GM21786 (cell line): Measurements from ENCODE around the gene SMU1.

Source experiments
- ATAC-seq: cut with Tn5 transposase; IDR thresholded peaks from one replicate; pipeline ENCODE4 v1.9.1; 2021; ENCODE audit not compliant: unreplicated experiment

The SMU1 gene

DNA sequence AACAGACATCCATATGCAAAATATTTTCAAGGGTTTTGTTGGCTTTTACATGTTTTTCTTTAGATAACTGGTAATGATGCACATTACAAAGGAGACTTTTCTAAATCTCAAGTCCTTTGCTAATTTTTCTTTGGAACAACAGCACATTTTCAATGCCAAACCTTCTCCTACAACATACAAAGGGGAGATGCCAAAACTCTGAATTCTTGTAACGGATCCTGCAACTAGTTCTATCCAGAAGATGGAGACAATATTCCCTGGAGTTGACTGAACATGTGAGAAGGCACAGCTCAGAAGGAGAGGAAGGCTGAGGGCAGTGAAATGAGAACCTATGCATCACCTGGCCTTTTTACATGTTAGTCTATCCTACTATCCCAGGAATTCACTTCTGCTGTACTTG is 30.4 kb downstream of the SMU1 start:
- ATAC-seq, result no peak

DNA sequence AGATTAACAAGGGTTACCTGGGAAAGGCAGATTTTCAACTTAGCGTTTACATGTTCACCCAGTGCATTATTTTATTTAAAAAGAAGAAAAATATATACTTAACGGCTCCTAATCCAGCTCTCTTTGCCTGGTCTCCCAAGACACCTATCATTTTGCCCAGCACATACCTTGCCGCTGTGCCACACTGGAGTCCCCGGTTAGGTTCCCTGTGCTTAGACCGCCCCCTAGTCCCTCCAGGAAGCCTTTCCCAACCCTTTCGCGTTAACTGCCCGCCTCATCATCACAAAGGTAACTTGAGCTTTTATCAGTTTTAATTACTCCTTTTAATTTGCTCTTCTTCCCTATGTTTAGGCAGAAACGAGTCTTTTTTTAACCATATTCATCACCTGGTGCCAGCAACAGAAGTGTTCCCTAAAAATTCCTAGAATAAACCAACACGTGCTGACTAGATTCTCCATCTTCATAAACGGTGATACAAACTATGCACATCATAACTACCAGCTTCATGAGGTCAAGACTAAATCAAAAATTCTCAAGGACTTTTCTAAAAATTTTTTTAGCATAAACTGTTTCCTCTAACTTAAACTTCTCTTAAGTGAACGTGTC is 31.7 kb downstream of the SMU1 start:
- ATAC-seq, result no peak

DNA sequence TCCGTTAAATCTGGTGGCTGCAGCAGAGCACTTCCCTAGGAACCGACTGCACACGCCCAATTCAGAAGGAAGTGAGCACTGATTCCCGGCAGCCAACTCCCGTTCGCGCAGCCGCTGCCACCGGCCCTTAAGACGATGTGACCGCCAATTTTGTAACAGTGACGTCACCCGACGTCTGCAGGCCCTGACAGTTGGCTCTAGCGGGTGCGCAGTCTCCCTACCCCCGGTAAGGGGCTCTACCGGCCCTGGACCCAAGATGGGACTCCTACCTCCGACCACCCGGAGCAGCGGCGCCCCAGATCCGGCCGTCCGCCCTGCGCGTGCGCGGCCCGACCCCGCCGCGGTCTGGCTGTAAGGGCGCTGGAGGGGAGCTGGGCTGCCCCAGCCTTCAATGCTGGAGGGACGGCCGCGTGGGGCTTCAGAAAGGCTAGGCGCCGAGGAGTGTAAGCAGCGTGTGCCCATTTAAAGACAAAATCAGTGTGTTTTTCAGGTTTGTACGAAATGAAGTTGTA is 32.3 kb downstream of the SMU1 start:
- peak; percentile 78 for ATAC-seq

DNA sequence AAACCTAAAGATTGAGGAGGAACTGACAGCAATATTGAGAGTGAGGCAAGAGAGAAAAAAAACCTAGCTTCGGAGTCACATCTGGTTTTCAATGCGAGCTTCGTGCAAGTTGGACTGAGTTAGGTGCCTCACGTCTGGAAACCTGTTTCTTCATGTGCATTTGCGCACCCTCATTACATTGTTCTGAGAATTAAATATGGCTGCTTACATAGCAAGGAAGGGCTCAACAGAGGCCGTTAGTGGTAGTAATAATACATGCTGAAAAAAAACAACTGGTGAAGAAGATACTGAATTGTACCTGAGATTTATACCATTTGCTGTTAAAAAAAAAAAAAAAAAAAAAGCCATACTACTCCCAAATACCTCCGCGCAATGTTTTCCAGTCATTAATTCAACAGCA is 32.8 kb downstream of the SMU1 start:
- ATAC-seq, result no peak

DNA sequence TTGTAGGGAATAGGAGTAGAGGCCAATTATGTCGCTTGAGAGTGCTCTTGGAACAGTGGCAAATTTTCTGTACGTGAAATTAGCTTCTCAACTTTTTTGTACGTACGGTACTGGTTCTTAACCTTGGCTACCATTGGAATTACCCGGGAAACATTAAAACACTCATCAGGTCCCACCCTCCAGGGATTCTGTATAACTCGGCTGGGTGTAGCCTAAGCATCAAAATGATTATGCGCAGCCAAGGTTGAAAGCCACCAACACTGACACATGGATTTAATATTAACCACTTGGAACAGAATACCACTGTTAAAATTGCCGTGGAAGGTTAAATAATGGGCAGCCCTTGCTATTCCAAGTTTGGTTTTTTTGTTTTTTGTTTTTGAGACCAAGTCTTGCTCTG is 34.0 kb downstream of the SMU1 start:
- ATAC-seq, result no peak

DNA sequence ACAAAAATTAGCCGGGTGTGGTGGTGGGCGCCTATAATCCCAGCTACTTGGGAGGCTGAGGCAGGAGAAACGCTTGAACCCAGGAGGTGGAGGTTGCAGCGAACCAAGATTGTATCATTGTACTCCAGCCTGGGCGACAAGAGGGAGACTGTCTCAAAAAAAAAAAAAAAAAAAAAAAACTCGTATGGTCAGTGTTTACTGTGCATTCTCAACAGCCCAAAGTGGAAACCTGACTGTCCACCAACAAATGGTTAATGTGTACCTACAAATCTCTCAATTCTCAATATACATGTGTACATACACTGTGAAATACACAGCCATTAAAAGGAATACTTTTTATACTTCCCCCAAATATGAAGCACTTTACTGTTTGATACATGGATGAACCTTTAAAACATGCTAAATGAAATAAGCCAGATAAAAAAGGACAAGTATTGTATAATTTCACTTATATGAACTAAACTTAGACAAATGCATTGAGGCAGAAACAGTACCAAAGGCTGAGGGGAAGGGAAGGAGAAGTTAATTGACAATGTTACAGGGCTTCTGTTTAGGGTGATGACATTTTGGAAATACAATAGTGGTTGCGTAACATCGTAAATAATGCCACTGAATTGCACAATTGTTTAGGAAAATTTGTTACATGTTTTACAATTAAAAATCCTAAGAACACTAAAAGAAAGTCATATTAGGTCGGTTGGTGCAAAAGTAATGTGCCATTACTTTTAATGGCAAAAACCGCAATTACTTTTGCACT is 34.9 kb downstream of the SMU1 start:
- no peak for ATAC-seq

DNA sequence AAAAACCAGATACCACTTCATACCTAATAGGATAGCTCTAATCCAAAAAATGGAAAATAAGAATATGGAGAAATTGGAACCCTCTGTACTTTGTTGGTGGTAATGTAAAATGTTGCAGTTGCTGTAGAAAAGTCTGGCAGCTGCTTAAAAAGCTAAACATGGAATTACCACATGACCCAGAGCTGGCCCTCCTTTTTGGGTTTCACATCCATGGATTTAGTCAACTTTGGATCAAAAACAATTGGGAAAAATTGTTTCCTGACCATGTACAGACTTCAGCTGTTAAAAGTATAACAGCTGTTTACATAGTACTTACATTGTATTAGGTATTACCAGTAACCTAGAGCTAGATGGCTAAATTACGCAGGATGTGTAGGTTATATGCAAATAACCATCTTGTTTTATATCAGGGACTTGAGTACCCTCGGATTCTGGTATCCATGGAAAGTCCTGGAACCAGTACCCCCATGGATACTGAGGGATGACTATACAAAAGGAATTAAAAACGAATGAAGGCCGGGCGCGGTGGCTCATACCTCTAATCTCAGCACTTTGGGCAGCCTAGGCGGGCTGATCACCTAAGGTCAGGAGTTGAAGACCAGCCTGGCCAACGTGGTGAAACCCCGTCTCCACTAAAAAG is 35.6 kb downstream of the SMU1 start:
- no peak for ATAC-seq

DNA sequence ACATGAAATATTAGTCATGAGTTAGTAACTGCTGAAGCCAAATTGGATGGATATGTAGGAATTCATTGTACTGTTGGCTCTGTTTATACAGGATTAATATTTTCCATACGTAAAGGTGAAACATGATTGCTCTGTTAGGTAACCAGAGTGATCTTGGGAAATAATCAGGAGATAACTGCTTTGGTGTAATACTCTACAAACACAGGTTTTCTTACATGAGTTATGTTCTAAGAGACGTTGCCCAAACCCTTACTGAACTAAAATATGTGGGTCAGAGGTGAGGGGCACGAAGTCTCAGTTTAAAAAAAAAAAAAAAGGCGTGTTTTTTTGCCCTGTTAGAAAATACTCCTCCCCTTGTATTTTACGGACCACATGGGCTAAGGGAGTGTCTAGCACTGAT is 43.6 kb downstream of the SMU1 start:
- ATAC-seq, result no peak

DNA sequence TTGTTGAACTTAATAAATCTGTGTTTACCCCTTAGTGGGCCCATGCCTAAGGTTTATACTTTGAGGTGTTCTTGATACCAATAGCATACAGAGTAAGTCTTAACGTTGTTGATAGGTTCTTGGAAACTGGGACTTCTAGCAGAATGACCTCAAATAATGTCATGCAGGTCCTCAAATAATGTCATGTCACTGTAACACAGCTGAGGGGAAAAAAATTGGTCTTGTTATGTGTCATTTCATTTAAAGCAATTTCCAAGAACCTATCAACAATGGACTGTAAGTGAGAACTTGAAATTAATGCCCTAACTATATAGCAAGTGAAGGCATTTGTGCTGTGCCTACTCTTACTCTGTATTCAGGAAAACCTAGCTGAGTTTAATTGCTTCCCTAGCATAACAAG is 44.2 kb downstream of the SMU1 start:
- ATAC-seq, result no peak

DNA sequence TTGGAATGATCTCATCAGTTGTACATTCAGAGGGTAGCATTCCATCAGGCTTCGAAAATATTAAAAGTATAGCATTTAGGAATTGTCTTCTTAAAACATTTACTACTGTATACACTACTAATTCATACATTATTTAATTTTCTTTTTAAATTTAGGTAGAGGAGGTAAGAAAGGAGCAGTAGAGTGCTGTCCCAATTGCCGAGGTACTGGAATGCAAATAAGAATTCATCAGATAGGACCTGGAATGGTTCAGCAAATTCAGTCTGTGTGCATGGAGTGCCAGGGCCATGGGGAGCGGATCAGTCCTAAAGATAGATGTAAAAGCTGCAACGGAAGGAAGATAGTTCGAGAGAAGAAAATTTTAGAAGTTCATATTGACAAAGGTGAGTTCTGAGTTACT is 46.2 kb downstream of the SMU1 start:
- ATAC-seq, result no peak

DNA sequence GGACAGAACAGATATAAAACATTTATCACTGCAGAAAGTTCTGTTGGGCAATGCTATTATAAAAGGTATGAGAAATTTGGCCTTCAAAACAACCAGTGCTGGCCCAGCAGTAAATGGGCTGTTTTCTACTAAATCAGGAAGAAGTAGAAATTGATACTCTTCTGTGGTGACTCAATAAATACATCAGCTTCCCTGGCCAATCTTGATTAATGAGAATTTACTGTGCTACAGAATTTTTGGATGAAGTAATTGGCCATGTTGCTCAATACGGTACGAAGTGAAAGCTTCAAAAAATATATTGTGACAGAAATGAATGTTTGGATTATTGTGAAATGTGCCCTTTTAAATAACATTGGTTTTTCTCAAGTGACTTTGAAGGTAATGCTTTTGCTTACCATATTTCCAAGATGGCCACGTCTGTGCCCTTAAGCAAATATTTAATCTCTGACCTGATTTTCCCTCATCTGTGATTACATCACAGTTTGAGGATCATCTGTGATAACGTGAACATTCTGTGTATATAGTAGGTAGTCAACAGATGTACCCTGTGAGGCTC is 47.2 kb downstream of the SMU1 start:
- ATAC-seq, result no peak

DNA sequence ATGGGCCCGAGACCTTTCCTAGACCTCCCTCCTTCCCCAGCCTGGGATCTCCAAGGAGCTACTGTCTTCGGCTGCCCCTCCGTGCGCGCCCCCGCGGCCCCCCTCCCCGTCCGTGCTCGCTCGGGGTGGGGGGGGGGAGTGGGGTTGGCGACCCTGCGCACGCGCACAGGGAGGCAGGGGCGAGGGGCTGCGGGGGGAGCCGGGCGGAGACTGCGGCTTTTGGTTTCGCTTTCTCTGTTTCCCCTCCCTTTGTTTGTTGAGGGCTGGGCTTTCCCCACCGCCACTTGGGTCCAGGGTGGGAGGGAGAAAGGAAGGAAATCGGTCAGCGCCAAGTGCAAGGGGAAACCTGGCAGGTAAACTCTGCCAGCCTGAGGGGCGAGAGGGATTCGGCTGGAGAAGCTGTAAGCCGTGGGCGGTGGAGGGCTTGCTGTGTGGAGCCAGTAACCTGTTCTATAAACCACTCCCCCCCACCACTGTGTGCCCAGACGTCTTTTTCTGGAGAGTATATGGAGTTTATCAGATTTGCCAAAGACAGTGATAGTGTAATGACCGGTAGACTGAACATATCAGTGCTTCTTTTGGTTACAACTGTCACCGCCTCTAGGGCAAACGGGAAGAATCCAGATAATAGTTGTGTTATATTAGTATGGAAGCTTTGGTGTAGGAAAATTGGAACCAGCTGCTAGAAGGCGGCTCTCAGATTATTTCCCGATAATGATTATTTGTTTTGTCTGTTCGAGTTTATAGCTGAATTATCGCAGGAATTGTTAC is 50.7 kb downstream of the SMU1 start:
- ATAC-seq, result peak; percentile 45

DNA sequence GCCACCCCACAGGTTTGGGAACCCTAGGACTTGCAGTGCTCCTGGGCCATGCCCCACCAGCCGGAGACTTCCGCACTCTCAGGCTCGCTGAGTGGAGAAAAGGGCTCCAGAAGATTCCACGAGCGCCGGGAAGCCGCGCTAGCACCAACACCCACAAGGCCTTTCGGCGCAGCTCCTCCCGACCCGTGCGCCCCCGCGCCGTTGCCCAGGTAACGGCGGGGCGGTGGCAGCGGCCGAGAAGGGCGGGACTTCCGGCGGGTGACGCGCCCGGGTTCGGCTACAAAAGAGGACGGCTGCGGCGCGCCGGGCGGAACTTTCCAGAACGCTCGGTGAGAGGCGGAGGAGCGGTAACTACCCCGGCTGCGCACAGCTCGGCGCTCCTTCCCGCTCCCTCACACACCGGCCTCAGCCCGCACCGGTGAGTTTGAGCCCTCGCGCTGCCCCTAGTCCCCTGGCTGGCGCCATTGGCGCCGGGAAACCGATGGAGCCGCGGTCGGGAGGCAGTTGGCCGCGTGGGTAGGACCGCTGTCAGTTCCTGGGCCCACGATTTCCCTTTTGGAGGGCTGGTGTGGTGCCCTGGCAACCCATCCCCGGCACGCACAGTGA is 51.4 kb downstream of the SMU1 start, which contains the start of gene DNAJA1:
Gene DNAJA1 (plus strand): TSS at position 308 of the 606 bp plus-strand sequence. CDS start 1,212 bp downstream, outside the sequence.
- peak; percentile 85 for ATAC-seq

DNA sequence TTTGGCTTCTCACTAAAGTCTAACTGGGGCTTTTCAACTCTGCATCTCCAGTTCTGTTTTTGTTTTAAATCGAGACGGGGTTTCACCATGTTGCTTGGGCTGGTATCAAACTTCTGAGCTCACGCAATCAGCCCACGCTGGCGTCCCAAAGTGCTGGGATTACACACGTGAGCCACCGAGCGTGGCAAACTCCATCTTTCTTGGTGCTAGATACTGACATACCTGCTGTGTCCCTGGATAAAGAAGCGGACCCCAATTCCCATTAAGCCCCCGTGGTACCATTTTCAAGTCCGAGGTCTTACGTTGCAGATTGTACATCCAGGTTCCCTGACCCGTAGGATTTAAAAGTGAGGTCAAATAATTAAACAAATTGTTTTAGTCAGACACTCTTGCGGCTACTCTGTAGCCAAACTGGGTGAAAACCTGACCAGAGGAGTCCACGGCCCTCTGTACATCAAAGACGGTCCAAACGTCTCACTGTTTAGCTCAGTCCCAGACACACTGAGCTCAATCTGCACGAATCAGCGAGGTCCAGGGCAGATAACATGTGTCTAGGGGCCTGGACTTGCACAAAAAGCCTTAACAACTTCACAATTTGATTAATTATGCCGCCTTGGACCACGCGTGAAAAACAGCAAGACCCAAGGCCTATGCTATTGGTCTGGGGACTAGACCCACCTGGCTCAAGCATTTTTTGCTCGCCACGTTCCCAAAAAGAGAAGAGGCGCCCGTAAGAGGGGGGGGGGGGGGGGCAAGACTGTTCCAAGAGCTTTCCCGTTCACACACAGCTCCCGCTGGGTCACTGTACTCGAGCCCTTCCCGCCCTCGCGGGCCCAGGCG is 52.1 kb downstream of the SMU1 start:
- no peak for ATAC-seq

DNA sequence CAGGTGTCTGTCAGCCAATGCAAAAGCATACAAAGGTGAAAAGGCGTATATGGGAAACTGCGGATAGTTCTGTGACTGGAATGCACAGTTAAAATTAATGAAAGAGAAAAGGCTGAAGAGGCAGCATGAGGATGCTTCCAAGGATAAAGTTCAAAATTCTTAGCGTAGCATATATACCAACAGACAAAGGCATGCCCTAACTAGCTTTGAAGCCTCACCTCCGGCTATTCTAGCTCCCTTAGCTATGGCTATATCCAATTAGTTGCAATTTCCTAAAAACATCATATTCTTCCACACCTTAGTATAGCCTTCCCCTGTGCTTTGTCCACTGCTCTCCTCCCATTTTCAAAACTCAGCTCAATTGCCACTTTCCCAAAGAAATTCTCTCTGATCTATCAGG is 52.8 kb downstream of the SMU1 start:
- ATAC-seq, result no peak

DNA sequence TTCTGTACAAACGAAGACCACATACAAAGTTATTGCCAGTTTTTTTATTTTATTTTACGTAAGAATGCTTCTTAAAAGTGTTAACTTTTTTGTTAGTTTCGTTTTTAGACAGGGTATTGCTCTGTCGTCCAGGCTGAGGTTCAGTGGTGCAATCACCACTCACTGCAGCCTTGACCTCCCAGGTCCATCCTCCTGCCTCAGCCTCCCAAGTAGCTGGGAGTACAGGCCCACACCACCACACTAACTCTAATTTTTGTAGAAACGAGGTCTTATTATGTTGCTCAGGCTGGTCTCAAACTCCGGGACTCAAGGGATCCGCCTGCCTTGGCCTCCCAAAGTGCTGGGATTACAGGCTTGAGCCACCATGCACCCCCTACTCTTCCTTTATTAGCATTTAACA is 53.7 kb downstream of the SMU1 start:
- no peak for ATAC-seq

DNA sequence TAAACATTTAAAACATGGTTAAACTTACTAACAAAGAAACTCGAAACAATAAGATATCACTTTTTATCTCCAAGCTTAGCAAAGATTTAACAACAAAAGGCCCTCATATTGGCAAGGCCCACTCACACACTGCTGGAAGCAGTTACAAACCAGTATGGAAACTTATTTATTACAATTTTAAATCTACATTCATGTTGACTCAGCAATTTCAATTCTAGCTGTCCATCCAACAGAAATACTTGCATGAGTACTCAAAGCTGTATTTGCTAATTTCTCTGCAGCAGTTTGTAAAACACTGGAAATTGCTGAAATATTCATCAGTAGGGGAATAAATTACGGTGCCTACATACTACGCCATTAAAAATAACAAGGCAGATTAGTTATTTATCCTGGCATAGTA is 54.2 kb downstream of the SMU1 start:
- no peak for ATAC-seq

DNA sequence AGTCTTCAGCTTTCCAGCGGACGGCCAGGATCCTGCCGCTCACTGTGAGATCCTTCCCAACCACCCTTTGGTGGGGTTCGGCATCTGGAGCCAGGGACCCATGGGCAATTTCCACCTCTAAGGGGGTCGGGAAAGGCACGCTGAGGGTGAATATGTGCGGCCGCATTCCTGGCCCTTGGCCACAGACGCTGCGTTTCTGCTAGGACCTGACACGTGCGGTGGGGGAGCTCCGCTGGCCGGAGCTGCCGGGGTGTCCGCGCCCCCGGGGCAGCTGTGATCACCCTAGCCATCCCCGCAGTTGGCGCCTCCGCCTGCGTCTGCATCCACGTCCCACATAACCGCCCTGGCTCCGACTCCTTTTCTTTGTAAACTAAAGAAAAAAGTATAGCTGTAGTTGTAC is 56.7 kb downstream of the SMU1 start:
- no peak for ATAC-seq

DNA sequence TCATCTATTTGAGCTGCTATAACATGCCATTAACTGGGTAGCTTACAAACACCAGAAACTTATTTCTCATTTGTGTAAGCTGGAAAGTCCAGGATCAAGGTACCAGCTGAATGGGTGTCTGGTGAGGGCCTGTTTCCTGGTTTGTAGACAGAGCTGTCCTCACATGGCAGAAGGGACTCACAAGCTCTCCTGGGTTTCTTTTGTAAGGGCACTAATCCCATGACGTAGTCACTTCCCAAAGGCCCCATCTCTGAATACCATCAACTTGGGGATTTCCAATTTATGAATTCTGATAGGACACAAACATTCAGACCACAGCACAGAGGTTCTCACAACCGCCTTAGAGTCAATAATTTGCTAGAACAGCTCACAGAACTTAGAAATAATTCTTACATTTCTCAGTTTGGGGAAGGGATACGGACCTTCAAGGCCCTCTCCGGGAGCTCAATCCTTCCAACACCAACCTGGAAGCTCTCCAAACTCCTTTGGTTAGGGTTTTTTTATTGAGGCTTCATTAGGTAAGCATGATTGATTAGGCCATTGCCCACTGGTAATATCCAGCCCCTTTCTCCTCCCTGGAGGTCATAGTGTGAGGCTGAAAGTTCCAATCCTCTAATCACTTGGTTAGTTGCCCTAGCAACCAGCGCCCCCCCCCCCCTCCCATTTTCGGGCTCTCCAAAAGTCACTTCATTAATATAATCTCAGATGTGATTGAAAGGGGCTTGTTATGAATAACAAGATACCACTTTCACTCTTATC is 59.0 kb downstream of the SMU1 start:
- no peak for ATAC-seq
